ENCODE measurements around the gene ZNF655.

- TF ChIP-seq EZH2 (IDR thresholded peaks at IDR 0.05; ENCODE audit: insufficient read depth, low read length), result no peak
- TF ChIP-seq, protein P1, sequence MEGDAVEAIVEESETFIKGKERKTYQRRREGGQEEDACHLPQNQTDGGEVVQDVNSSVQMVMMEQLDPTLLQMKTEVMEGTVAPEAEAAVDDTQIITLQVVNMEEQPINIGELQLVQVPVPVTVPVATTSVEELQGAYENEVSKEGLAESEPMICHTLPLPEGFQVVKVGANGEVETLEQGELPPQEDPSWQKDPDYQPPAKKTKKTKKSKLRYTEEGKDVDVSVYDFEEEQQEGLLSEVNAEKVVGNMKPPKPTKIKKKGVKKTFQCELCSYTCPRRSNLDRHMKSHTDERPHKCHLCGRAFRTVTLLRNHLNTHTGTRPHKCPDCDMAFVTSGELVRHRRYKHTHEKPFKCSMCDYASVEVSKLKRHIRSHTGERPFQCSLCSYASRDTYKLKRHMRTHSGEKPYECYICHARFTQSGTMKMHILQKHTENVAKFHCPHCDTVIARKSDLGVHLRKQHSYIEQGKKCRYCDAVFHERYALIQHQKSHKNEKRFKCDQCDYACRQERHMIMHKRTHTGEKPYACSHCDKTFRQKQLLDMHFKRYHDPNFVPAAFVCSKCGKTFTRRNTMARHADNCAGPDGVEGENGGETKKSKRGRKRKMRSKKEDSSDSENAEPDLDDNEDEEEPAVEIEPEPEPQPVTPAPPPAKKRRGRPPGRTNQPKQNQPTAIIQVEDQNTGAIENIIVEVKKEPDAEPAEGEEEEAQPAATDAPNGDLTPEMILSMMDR (IDR thresholded peaks at IDR 0.05; ENCODE audit: insufficient read depth, low read depth, low read length), result no peak
These were observed 22.8 kb upstream of the ZNF655 start for GRCh38 chr7:99535667-99536066.
